Endothelial cell of hepatic sinusoid (primary cell): ENCODE results near the gene PLEKHD1.

Experiments used
- in situ Hi-C: cut with HindIII; loops from 2 replicates; pipeline ENCODE4 v1.10.0; 2017; ENCODE audit warnings: low sequenced_read_pairs

PLEKHD1 gene

GRCh38 chr14:69506241-69506595, 21.7 kb downstream of the PLEKHD1 start:
- in situ Hi-C loops = no loop called here

GRCh38 chr14:69518289-69519101, 34.0 kb downstream of the PLEKHD1 start:
- in situ Hi-C loops = no loop called here

DNA sequence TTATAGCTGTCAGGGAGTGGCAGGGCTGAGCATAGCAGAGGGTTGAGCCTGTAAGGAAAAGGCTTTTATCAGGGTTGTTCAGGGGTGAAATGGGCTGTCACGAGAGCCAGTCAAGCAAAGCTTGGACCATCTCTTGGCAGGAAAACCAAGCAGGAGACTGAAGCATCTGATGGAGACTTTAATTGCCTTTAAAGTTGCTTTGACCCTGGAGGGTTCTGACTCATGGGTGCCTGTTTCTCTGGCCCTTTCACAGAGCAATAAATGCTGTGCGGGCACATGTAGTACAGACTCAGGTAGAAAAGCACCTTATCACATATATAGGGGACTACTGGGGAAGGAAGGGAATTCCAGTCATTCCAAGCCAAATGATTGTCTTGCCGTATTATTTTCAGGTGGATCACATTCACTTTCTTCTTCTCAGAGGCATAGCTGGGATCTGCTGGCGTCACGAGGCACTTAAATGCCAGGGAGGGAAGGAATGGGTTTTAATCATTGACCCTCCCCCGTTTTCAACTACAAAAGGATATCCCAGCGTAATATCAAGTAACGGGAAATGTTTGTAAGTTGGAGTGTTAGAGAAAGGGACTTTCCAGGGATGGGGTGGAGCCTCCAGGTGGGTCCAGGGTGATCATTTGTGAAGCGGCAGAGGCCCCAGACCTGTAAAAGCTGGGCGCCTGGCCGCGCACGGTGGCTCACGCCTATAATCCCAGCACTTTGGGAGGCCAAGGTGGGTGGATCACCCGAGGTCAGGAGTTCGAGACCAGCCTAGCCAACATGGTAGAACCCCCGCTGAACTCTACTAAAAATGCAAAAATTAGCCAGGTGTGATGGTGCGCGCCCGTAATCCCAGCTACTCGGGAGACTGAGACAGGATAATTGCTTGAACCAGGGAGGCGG, 34.9 kb downstream of the PLEKHD1 start:
- in situ Hi-C loops = no loop called here

- in situ Hi-C loops = no loop called here
Observed at GRCh38 chr14:69522026-69522425, 37.5 kb downstream of the PLEKHD1 start.

DNA sequence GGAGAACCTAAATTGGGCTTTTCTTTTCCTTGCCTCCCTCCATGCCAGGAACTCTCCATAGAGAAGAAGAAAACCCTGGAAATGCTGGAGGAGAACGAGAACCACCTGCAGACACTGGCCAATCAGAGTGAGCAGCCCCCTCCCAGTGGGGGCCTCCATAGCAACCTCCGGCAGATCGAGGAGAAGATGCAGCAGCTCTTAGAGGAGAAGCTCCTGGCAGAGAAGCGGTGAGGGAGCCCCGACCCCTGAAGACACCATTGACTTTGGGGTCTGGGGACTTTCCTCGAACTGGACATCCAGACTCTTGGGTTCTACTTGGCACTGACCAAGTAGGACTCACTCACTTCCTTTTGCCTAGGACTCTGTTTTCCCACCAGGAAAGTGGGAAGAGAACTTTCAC, 41.4 kb downstream of the PLEKHD1 start:
- in situ Hi-C loops = no loop called here

GRCh38 chr14:69527635-69528034, 43.1 kb downstream of the PLEKHD1 start:
- in situ Hi-C loops = no loop called here

DNA sequence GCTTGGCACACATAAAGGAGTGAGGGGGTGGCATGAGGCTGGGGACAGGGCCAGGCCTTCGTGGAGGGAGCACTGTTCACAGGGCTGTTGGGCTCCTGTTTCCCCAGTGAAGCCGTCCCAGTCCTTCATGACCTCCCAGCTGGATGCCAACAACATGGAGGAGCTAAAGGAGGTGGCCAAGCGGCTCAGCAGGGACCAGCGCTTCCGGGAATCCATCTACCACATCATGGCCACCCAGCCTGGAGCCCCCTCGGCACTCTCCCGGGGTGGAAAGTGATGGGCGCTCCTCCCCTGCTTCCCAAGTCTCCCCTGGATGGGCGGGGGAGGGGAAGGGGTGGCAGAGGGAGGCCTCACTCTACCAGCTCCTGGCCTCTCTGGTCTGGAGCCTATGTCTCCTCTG, 43.6 kb downstream of the PLEKHD1 start:
- in situ Hi-C loops = no loop called here

DNA sequence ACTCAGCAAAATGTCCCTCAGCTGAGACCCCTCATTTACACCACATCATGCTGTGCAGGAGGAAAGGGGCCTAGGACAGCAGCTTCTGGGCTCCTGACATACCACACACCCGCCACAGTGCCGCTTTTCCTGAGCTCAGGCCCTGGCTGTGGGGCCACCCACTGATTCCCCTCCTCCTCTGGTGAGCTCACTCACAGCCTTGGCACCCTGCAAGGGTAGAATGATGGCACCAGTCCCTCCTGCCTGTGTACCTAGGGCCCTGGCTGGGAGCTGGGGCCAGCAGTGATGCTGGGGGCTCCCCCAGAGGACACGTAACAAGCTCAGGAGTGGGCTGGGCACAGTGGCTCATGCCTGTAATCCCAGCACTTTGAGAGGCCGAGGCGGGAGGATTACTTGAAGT, 44.4 kb downstream of the PLEKHD1 start:
- in situ Hi-C loops = no loop called here

GRCh38 chr14:69529563-69529962, 45.0 kb downstream of the PLEKHD1 start:
- in situ Hi-C loops = no loop called here

DNA sequence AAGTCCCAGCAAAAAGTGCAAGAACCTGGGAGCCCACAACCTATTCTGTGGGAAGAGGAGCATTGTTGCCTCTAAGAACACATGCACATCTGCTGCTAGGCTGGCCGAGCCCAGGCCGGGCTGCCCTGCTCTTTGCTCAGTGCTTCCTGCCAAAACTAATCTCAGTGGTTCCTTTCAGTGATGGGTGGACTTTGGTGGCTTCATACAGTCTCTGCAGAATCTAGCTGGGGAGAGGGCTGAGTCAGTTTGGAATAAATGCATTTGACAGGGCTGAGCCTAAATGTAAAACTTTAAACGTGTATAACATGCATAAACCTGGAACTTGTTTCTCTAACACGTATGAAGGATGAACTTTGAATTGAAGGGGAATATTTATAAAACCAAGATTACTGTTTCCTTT, 45.6 kb downstream of the PLEKHD1 start:
- in situ Hi-C loops = no loop called here

DNA sequence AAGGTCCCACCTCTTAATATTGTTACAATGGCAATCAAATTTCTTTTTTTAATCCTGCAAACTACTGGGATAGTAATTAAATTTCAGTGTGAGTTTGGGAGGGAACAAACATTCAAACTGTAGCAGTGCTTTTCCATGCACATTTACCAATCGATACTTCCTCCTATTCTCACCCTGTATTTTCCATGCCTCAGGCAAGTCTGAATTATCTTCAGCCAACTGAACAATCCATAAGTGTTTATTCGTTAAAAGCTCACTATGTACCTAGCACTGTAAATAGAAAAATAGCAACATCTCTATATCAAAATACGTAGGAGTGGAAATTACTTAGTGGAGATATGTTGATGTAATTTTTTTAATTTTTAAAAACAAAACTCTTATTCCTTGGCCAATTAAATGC, 46.6 kb downstream of the PLEKHD1 start:
- in situ Hi-C loops = no loop called here

GRCh38 chr14:69532561-69533340, 48.2 kb downstream of the PLEKHD1 start:
- in situ Hi-C loops = no loop called here

DNA sequence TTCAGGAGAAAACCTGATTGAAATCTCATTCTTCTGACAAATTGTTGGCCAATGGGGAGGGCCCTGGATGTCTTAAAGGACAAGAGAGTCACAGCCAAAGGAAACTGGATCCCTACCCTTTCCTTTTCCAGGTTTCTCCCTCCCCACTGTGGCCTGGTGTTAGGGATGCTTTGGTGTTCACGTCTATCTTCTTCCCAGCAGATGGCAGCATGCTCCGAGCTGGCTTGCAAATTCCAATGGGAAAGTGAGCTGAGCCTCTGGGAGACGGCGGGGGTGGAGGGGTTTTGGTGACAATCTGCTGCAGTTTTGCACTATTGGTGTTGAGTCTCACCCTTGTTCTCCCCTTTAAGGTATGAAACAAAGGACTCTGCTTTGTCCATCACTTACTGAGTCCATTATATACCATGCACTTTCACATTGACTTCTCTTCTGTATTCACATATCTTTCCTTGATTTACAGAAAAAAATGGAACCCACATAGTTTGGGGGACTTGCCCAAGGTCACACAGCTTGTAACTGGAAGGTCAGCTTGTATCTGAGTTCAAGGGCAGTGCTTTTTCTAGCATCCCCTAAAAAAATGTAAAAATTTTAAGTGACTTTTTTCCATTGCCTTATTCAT, 50.8 kb downstream of the PLEKHD1 start:
- in situ Hi-C loops = no loop called here

- in situ Hi-C loops = no loop called here
Observed at GRCh38 chr14:69536971-69537370, 52.4 kb downstream of the PLEKHD1 start.

GRCh38 chr14:69537900-69538299, 53.4 kb downstream of the PLEKHD1 start:
- in situ Hi-C loops = no loop called here

DNA sequence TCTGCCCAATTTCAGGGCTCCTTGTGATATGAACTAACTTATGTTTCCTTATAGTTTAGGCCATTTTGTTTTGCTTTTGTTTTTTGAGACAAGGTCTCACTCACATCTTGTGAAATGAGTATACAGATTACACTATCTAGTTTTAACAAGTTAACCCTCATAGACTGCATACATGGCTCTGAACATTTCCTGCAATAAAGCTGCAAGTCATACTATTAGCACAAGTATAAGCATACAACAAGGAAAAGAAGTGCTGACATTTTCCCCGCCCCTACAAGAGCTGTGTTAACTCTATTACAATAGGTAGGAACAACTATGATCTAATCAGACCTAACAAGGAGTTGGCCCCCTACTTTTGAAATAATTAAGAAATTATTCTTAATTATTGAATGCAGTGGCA, 54.2 kb downstream of the PLEKHD1 start:
- in situ Hi-C loops = no loop called here

DNA sequence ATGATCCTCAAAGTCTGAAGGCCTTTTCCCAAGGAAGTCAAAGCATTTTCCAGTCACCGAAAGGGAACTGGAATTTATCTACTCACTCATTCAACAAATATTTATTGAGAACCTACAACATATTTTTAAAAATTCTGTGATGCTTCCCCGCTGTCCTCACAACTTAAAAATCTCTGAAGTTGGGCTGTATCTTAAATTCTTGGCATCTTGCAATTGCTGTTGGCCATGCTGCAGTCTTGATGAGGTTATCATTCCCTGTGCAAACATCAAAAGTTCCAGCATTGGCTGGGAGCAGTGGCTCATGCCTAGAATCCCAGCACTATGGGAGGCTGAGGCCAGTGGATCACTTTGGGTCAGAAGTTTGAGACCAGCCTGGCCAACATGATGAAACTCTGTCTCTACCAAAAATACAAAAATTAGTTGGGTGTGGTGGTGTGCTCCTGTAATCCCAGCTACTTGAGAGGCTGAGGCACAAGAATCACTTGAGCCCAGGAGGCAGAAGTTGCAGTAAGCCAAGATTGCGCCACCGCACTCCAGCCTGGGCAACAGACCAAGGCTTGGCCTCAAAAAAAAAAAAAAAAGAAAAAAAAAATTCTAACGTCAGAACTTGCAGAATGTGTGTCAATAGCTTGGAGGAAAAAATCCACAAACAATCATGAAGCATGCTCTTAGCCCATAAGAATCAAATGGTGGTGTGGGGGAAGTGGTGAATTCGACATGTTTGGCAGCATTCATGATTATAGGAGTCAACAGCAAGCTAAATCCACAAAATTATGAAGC, 55.3 kb downstream of the PLEKHD1 start:
- in situ Hi-C loops = loop anchor here (5.0 kb wide), 1 partner anchor 42 kb away; no protein-coding TSS in a partner anchor

GRCh38 chr14:69540654-69541335, 56.3 kb downstream of the PLEKHD1 start:
- in situ Hi-C loops = loop anchor here (5.0 kb wide), 1 partner anchor 42 kb away; no protein-coding TSS in a partner anchor

DNA sequence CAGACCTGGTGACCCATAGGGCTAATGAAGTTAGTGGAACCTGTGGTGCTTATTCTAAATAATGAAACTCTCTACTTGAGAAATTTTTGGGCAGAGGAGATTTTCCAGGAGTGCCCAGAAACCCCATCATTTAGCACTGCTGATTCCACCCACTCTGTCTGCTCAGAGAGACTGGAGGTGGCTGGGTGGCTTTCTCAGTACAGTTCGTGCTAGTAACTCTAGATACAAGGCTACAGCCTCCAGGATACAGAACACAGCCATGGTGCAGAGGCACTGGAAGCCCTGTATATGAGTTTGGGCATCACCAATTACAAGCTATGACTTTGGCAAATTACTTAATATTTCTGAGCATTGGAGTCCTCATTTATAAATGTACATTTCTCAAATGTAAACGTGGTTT, 57.8 kb downstream of the PLEKHD1 start:
- in situ Hi-C loops = loop anchor here (5.0 kb wide), 1 partner anchor 40 kb away; no protein-coding TSS in a partner anchor
